GM21390 (cell line): ENCODE results near the gene ARHGEF16.

ENCODE experiments used
- ATAC-seq: cut with Tn5 transposase; IDR thresholded peaks from one replicate; pipeline ENCODE4 v1.9.1; 2021; ENCODE audit not compliant: unreplicated experiment

Gene ARHGEF16

DNA sequence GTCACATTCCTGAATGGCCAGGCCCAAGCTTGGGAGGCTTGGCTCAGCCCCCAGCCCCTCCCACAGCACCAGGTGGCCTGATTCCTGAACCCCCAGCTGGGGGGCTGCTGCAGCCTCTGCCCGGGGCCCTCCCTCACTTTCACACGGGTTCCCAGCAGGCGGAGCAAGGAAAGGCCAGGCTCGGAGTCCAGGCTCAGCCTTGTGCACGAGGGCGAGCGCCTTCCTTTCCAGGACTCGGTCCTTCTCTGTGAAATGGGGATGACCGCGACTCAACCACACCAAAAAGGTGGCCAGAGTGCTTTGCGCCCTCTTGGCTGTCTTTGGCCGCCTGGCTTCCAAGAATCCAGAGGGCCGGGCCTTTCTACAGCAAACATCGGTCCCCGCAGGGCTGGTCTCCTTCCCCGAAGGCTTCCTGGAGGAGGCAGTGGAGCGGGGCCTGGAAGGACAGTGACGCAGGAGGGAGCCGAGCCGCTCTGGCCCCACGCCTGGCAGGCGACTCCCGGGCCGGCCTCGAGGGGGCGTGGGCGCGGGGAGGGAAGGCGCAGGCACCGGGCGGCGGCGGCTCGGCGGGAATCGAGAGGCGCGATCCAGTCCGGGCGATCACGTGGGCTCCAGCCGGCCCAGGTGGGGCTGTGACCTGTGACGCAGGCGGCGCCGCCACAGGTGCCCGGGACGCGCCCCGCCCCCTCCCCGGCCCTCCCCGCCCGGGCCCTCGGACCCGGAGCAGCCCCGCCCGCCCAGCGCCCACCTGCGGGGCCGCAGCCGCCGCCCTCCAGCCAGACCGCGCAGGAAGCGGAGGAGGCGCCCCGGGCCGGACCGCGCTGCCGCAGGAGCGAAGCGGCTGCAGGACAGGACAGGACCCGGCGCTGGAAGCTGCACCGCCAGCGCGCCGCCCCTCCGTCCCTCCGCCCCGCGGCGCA lies at the start of gene ARHGEF16:
TSS of gene ARHGEF16 (plus strand) at position 775 of the 920 bp plus-strand sequence. CDS start 8,420 bp downstream, outside the sequence.
- ATAC-seq, result no peak

DNA sequence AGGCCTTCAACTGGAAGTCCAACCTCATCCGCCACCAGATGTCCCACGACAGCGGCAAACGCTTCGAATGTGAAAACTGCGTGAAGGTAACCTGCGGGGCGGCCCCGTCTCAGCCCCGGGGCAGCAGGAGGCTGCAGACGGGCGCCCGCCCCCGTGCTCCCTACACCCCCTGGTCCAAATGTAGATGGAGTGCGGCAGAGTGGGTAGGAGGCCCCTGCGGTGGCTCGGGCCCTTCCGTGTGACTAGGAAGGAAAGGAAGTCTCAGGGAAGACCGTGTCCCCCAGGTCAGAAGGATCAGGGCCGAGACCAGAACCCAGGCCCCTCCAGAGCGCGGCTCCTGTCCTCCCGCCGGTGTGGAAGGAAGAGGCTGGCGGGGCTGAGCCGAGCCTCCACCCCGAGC lies 49.7 kb upstream of the ARHGEF16 start:
- ATAC-seq, result no peak

DNA sequence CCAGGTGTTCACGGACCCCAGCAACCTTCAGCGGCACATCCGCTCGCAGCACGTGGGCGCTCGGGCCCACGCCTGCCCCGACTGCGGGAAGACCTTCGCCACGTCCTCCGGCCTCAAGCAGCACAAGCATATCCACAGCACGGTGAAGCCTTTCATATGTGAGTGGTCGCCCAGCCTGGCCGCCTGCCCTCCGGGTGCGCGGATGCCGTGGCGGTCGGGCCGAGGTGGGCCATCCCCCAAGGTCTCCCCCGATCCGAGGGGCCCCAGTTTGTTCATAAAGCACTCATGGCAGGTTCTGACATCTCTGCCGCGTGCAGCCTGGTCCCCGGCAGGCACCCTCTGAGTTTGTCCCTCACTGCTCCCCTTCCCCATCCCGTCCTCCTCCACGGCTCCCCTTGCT lies 49.0 kb upstream of the ARHGEF16 start:
- no peak for ATAC-seq

DNA sequence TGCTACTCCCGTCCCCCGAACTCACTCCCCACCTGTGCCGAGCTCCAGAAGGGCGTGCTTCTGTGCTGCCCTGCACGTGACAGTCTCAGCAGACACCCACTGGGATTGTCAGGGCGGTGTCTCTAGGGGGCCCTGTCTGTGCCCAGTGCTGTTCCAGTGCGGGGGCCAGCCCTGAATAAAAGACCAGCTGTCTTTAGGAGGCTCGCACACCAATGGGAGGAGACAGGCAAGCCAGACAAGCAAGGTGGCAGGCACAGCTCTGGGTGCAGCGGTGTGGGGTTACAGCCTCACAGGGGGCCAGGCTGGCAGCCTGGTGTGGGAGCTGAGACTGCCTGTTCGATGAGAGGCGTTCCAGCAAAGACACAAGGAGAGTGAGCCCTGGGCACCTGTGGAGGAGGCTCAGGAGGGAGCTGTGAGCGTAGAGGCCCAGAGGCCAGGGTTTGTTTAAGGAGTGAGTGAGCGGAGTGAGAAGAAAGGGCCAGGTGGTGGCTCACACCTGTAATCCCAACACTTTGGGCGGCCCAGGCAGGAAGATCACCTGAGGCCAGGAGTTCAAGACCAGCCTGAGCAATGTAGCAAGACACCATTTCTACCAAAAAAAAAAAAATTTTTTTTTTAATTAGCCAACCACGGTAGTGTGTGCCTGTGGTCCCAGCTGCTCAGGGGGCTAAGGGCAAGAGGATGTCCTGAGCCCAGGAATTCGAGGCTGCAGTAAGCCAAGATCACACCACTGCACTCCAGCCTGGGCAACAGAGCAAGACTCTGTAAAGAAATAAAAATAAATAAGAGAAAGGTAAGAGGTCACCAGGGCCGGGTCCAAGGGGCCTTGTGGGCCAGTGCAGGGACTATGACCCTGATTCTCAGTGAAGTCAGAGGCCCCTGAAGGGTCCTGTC lies 48.2 kb upstream of the ARHGEF16 start:
- ATAC-seq, result no peak

DNA sequence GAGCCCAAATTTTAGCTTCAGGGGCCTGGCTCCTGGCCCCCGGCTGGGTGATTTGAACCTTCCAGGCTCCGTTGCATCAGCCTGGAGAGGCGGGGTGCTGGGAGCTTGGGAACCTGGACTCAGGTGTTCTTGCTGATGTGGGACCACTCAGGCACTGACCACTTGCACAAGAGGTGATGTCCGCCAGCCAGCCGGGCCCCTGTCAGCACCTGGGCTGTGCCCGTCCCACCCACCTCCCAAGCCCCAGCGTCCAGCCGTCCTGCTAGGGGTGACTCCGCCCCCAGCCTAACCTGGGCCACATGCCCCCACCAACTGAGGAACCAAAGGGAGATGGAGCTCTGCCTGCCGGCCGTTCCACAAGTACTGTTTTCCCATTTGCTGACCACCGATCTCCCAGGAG lies 47.4 kb upstream of the ARHGEF16 start:
- ATAC-seq, result no peak

DNA sequence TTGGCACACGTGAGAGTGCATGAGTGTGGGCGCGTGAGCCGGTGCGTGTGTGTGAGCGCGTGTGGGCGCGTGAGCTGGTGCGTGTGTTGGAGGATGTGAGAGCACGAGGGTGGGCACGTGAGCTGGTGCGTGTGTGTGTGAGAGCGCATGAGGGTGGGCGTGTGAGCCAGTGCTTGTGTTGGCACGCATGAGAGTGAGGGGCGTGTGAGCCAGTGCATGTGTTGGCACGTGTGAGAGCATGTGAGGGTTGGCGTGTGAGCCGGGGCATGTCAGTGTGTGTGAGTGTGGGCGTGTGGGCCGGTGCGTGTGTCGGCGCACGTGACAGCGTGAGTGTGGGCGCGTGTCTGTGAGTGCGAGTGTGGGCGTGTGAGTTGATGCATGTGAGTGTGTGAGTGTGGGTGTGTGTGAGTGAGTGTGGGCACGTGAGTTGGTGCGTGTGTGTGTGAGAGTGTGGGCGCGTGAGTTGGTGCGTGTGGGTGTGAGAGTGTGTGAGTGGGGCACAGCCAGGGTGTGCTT lies 45.7 kb upstream of the ARHGEF16 start:
- ATAC-seq, result no peak

DNA sequence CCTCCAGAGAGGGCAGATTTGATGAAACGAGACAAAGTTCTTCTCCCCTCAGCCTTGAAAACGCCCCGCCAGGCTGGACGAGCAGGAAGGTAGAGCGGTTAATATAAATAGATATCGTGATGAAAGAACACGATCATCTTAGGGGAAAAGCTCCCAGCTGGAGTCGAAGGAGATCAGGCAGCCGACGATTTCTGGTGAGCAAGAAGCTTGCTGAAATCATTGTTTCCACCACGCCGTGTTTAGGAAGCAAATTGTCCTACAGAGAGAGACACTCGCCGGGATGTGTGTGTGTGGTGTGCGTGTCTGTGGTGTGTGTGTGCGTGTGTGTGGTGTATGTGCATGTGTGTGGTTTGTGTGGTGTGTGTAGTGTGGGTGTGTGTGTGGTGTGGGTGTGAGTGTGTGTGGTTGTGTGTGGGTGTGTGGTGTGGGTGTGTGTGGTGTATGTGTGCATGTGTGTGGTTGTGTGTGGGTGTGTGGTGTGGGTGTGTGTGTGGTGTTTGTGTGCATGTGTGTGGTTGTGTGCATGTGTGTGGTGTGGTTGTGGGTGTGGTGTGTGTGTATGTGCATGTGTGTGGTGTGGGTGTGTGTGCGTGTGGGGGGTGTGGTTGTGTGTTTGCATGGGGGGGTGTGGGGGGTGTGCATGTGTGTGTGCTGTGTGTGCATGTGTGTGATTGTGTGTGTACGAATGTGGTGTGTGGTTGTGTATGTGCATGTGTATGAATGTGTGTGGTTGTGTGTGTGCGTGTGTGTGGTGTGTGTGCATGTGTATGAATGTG lies 44.9 kb upstream of the ARHGEF16 start:
- ATAC-seq, result no peak

DNA sequence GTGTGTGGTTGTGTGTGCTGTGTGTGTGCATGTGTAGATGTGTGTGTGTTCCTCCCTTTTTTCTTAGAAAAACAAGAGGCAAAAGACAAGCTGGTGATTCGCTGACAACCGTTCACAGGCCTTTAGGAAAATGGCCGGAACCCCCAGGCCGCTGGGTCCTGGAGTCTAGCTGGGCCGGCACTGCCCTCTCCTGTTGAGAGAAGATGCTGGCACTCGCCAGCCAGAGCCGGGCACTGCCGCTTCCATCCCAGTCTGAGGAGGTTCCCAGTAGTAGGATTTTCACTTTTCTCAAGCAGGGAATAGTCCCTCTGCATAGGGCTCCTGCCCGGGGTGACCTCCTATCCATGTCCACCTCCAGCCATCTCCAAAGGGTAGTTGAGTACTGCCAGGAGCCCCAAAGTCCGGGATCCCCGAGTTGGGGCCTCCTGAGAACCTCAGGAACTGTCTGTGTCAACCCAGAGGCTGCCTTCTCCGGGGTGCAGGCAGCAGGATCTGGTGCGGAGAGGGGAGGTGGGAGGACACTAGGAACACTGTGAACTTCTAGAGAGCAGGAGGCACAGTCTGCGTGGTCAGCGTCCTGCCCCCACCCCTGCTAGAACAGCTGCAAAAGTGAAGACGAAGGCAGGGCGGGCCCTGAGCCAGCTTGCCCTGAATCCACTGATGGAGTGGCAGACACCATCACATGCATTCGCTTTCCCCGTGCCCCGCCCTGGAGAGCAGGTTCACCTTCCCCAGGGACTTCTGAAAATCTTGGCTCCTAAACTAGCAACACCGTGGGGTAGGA lies 44.1 kb upstream of the ARHGEF16 start:
- no peak for ATAC-seq

DNA sequence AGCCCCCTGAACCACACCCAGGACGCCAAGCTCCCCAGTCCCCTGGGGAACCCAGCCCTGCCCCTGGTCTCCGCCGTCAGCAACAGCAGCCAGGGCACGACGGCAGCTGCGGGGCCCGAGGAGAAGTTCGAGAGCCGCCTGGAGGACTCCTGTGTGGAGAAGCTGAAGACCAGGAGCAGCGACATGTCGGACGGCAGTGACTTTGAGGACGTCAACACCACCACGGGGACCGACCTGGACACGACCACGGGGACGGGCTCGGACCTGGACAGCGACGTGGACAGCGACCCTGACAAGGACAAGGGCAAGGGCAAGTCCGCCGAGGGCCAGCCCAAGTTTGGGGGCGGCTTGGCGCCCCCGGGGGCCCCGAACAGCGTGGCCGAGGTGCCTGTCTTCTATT lies 42.7 kb upstream of the ARHGEF16 start:
- ATAC-seq, result no peak

DNA sequence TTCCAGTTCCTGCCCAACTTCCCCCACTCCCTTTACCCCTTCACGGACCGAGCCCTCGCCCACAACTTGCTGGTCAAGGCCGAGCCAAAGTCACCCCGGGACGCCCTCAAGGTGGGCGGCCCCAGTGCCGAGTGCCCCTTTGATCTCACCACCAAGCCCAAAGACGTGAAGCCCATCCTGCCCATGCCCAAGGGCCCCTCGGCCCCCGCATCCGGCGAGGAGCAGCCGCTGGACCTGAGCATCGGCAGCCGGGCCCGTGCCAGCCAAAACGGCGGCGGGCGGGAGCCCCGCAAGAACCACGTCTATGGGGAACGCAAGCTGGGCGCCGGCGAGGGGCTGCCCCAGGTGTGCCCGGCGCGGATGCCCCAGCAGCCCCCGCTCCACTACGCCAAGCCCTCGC lies 42.1 kb upstream of the ARHGEF16 start:
- ATAC-seq, result no peak

DNA sequence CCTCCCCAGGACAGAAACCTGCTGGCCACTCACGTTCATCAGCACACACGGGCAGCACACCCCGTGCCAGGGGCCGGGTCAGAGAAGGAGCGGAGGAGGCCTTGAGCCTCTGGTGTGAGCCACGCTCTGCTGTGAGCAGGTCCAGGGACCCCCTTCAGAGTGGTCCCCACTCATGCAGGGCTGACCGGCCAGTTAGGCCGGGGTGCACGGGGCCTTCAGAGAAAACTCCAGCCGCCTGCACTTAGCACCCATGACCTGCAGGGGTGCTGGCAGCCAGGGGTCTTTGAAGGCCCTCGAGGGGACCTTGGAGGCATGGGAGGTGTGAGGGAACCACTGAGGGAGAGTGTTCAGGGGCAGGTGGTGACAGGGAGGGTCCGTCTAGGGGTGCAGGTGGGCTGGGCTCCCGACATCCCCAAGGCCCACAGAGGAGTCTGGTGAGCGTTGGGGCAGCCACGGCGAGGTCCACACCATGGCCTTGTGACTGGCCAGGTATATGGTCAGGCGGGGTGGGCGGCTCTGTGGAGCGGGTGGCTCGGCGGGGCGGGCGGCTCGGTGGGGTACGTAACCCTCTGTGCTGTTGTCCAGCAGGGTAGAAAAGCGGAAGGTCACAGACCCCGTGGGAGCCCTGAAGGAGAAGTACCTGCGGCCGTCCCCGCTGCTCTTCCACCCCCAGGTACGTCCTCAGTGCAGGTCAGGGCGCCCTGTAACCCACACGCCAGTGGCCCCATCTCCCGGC lies 40.3 kb upstream of the ARHGEF16 start:
- no peak for ATAC-seq

DNA sequence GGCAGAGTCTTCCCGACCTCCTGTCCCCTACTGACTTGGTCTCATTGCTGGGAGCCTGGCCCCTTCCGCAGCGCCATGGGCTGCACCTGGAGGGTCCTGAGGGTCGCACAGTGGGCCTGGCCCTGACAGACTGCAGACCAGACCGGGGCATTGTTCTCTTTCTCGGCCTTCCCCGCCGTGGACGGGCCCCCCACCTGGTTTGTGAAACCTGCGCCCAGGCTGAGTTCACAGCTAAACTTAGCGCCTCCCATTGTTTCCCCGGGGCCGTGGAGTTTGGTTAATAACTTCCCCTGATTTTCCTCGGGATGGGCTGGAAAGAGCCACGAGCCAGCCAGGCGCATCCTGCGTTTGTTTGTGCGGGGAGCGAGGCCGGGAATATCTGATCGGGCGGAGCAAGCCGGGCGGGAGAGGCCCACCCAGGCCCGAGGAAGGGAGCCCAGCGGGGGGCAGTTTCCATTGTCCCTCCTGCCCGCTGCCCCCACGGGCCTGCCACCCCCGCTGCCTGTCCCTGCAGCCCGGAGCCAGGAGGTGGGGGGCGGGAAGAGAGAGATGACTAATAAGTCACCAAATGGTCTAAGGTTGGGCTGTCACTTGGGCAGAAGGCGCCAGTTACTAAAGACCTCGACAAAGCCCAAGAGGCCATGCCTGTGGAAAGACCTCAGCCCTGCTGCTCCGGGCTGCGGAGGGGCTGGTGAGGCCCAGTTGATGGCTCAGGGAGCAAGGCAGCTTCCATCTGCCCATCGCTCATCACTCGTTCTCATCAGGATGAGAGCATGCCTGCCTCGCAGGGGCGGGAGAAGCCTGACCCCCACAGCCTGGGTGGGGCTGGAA lies 39.0 kb upstream of the ARHGEF16 start:
- ATAC-seq, result no peak

DNA sequence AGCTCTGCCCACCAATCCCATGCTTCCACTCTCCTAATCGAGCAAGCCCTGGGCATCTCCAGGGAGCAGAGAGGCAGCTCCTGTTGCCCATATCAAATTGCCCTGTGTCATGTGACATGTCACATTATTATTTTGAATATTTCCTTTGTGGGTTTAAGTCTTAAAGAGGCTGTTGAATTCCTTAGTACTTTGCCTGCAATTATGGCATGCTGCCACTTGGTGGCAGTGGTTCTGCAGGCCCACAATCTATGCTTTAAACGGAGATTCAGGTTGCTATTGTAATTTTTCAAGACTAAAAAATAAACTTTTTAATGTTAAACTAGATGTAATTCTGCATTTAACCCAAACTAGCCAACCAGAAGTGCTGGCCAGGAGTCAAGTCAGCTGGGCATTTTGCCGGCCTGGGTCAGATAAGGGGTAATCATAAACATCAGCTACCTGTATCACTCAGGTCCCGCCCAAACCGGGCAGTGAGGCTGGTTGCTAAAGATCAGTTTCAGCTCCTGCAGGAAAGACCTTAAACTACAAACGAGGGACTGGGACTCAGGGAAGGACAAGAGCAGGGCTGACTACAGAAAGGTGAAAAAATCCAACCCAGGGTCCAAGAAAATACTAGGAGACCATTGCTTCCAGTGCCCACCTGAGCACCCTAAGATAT lies 37.3 kb upstream of the ARHGEF16 start:
- ATAC-seq, result no peak

DNA sequence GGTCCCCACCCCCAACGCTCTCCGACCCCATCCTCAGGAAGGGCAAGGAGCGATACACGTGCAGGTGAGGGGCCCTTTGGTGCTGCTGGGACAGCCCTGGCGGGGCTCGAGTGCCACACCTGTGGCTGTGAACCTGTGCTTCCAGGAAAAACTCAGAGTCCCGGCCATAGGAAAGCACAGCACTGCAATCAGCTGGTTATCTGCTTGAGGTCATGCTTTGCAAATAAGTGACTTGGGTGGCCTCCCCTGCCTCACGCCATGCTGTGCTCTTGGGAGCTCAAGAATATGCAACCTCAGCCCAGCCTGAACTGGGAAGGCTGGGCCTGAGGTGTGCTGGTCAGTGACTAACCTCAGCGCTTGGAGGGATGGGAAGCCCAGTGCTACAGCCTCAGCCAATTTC lies 36.5 kb upstream of the ARHGEF16 start:
- no peak for ATAC-seq

DNA sequence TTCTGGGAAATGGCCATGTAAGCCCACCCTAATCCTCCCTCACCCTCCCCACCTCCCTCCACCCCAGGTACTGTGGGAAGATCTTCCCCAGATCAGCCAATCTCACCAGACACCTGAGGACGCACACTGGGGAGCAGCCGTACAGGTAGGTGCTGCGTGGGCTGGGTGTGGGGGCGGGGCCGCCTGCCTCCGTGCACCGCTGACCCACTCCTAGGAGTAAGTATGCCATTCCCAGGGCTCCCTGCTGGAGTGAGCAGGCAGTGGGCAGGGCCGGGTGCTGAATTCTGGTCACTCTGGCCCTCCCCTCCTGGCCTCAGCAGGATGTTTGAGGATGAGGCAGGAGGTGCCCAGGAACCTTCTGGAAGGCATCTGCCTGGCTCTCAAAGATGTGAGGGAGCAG lies 35.9 kb upstream of the ARHGEF16 start:
- ATAC-seq, result no peak

DNA sequence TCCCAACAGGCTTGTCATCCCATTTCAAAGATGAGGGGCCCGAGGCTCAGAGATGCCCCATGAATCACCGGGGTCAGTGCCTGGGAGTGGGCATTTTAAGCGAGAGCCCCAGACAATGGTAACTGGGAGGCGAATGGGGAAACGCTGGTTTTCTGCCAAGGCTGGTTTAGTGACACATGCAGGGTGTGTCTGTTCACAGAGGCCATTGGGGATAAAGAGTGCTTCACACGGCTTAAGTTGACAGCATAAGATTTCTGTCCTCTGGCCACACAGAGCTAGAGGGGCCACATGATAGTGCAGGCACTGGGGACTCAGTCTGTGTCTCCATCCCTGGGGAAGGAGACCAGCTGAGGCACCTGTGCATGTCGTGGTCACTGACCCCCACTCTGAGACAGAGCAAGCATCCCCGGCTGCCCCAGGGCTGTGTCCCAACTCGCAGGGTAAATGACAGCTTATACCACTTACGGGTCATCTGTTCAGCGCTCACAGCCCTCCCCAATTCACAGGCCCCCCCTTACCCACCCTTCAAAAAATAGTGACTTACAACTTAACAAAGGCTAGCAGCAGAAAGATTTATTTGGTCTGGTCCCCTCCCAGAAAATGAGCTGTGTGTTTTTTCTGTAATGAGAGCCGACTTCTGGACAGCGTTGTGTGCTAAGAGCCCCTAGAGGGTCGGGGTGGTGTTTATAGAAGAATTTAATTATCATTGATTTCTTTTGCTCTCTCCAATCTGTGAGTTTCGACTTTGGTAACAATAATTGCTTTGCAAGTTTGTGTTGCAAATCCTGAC lies 34.9 kb upstream of the ARHGEF16 start:
- ATAC-seq, result no peak

DNA sequence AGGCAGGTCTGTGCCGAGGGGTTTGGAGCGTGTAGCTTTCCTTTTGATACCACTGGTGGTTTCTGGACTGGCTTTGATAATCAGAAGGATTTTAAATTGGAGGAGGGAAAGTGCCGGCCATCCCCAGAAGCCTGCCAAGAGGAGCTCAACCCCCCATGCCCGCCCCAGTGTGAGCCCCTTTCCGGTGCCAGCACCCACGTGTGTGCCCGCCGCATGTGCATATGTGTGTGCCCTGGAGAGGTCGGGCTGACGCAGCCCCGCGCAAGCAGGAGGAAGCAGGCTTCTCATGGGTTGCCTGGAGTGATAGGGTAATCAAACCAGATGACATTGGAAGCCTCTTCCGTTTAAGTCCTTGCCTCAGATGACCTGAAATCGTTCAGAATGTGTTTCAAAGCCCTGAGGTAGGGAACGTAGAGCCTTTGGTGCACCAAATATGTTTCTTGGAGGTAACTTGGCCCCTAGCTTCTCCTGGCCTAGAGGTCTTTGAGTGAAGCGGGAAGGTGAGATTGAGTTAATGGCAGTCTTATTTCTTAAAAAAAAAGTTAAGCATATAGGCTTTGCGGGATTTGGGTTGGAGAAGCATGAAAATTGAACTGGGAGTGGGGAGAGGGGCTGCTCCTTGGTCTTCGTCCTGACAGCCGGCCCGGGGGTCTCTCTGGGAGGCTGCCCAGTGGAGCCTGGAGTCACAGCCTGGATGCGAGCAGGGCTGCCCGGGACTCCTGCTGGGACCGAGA lies 34.1 kb upstream of the ARHGEF16 start:
- ATAC-seq, result no peak
